Glutamatergic neuron (in vitro differentiated cells): ENCODE data around the gene NEO1. TPM values are rescaled to one million over a fixed set of nuclear protein-coding genes. Genes with fewer than 3 reads are reported as not detected.

ENCODE experiments used
- DNase-seq: peaks from one replicate; pipeline ENCODE4 v3.0.0; 2022
- H3K27ac Mint-ChIP-seq: one replicate; pipeline ENCODE4 v1.8.0; 2020; ENCODE audit warnings: mild to moderate bottlenecking, mixed read lengths, inconsistent platforms; ENCODE audit not compliant: unreplicated experiment
- H3K27me3 Mint-ChIP-seq: one replicate; pipeline ENCODE4 v1.8.0; 2020; ENCODE audit warnings: mild to moderate bottlenecking, moderate library complexity, mixed read lengths, inconsistent platforms; ENCODE audit not compliant: unreplicated experiment
- H3K36me3 Mint-ChIP-seq: one replicate; pipeline ENCODE4 v1.8.0; 2020; ENCODE audit warnings: mild to moderate bottlenecking, mixed read lengths, inconsistent platforms; ENCODE audit not compliant: unreplicated experiment
- H3K4me1 Mint-ChIP-seq: one replicate; pipeline ENCODE4 v1.8.0; 2020; ENCODE audit warnings: mild to moderate bottlenecking, low read depth, mixed read lengths, inconsistent platforms; ENCODE audit not compliant: unreplicated experiment
- H3K4me3 Mint-ChIP-seq: one replicate; pipeline ENCODE4 v1.8.0; 2020; ENCODE audit warnings: mild to moderate bottlenecking, mixed read lengths, inconsistent platforms; ENCODE audit not compliant: unreplicated experiment
- H3K9me3 Mint-ChIP-seq: one replicate; pipeline ENCODE4 v1.8.0; 2020; ENCODE audit warnings: mild to moderate bottlenecking, moderate library complexity, mixed read lengths, inconsistent platforms; ENCODE audit not compliant: unreplicated experiment
- total RNA-seq: library from RNA; stranded (reverse); fragmentation: NEBNext Ultra II Directional; extraction: Animal tissue kit (Norgen Biotek cat#: 25700); gene quantifications from one replicate; pipeline ENCODE4 v1.2.1, GENCODE V29; 2021; ENCODE audit not compliant: unreplicated experiment
- TF ChIP-seq, protein P1 (sequence below): fragments of 200-600 bp; sonication (generic); IDR thresholded peaks from one replicate; pipeline ENCODE4 v1.5.0; 2021; ENCODE audit not compliant: partially characterized antibody, unreplicated experiment

The NEO1 gene
- total RNA-seq, 1 donor from 2014 or later, result 157 TPM

DNA sequence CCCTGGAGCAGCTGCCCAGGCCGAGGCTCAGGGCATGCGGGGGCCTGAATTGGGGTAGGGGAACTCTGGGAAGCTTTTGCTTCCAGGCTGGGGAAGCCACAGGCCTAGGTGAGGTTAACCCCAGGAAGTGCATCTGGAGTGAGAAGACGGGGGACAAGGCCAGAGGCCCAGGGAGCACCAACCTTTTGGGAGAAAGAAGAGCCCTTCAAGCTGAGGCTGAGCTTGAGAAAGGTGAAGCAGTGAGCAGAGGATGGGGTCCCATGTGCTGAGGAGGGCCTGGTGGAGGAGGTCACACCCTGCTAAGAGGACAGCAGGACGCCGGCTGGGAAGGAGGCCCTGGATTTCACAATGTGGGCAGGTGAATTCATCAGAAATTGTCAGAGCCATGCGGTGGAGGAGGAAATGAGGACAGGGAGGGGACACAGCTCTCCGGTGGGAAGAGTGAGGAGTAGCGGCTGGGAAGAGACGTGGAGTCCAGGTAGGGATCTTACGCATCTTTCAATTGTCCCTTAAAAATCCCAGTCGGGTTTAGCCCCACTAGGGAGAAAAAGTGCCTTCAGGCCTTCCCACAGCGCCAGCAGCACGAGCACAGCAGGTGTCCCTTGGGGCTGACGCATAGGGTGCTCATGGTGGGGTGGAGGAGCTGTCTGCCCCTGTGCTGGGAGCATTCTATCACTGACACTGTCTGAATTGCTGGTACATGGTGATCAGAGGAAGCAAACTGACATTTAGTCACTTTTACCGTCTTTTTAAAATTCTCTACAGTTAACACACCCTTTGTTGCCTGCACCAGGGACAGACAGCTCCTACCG lies 265.6 kb downstream of the NEO1 start:
- Mint-ChIP-seq H3K9me3 (peaks cover 12% of the 10 kb centered on the region), H3K4me3 (peak overlapping the region; percentile 73), H3K27ac (peak overlapping the region; percentile 97), H3K27me3 (peaks cover 13% of the 10 kb centered on the region), H3K36me3 (no peaks in the 10 kb centered on the region), H3K4me1 (peaks cover 26% of the 10 kb centered on the region)
- DNase-seq, result no peak
- TF ChIP-seq, protein P1, sequence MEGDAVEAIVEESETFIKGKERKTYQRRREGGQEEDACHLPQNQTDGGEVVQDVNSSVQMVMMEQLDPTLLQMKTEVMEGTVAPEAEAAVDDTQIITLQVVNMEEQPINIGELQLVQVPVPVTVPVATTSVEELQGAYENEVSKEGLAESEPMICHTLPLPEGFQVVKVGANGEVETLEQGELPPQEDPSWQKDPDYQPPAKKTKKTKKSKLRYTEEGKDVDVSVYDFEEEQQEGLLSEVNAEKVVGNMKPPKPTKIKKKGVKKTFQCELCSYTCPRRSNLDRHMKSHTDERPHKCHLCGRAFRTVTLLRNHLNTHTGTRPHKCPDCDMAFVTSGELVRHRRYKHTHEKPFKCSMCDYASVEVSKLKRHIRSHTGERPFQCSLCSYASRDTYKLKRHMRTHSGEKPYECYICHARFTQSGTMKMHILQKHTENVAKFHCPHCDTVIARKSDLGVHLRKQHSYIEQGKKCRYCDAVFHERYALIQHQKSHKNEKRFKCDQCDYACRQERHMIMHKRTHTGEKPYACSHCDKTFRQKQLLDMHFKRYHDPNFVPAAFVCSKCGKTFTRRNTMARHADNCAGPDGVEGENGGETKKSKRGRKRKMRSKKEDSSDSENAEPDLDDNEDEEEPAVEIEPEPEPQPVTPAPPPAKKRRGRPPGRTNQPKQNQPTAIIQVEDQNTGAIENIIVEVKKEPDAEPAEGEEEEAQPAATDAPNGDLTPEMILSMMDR, result no peak

DNA sequence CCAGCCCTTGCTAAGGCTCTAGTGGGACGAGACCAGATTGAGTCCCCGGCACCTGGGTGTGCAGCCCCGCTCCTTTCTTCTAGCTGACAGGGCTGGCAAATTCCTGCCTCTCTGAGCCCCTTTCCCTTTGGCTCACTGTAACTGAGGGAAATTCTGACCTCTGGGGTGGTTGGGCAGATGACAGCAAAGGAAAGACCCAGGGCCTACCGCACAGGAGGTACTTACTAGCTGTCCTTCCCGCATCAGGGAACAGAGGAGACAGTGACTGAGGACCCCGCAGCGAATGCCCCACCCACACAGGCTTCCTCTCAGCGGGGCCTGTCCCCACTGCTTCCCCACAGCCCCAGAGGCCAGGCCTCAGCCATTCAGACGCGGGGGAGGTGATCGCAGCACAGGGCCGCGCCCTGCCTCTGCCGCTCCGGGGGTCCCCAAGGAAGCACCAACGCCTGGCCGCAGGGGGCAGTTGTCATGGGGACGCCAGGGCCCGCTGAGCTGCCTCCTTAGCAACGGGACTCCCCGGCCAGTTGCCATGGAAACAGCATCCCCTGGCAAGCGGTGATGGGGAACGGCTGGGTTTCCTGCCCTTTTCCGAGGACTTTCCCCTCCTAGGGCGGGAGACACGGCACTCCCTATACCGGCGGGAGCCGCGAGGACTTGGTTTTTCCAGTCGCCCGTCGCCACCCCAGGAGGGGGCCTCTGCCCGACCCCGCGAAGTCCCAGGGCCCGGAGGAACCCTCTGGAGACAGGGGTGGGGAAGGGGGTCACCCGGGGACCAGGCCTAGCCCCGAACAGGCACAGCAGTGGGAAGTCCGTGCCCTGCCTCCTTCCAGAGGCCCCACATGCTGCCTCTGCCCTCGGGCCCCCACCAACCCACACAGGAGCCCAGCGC lies 266.4 kb downstream of the NEO1 start:
- peaks cover 12% of the 10 kb centered on the region for H3K9me3 Mint-ChIP-seq
- peak overlapping the region; percentile 73 for H3K4me3 Mint-ChIP-seq
- TF ChIP-seq, protein P1, result no peak
- peaks cover 26% of the 10 kb centered on the region for H3K4me1 Mint-ChIP-seq
- H3K27ac Mint-ChIP-seq, result peak overlapping the region; percentile 97
- H3K27me3 Mint-ChIP-seq, result peaks cover 13% of the 10 kb centered on the region
- peak; percentile 94 for DNase-seq
- no peaks in the 10 kb centered on the region for H3K36me3 Mint-ChIP-seq

DNA sequence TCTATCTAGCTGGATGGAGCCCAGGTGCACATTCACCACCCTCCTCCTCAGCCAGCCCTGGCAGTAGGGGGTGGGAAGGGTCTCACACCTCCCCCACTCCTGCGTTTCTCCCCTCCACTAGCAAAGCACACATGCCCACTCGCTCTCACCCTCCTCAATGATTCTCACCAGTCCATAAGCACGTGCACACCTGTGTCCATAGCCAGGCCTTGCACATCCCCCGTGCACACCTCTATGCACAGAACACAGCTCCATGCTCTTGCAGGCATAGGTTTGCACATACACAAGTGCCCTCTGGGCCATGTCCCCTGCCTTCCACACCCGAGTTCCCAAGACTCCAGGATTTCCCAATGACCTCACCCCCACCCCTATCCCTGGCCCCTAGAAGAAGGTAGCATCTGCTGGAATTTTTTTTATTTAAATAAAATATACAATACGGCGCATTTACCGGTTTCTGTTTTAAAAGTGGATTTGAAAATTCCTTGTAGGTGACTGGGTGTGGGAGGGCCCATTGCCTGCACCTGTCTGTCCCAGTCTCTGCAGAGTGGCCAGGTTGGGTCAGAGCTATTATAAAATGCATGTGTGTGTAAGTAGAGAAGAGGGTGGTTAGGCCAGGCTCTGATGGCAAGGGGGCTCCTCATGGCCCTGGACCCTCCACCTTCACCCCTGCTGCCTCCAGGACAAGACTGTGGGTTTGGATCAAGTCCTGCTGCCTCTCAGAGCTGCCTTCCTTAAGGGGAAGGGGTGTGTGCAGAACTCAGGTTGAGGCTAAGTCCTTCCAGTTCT lies 267.4 kb downstream of the NEO1 start:
- peak overlapping the region; percentile 62 for H3K27ac Mint-ChIP-seq
- H3K36me3 Mint-ChIP-seq, result no peaks in the 10 kb centered on the region
- H3K4me3 Mint-ChIP-seq, result peak overlapping the region; percentile 58
- TF ChIP-seq, protein P1, result no peak
- DNase-seq, result no peak
- peaks cover 13% of the 10 kb centered on the region for H3K27me3 Mint-ChIP-seq
- peaks cover 26% of the 10 kb centered on the region for H3K4me1 Mint-ChIP-seq
- peaks cover 12% of the 10 kb centered on the region for H3K9me3 Mint-ChIP-seq

DNA sequence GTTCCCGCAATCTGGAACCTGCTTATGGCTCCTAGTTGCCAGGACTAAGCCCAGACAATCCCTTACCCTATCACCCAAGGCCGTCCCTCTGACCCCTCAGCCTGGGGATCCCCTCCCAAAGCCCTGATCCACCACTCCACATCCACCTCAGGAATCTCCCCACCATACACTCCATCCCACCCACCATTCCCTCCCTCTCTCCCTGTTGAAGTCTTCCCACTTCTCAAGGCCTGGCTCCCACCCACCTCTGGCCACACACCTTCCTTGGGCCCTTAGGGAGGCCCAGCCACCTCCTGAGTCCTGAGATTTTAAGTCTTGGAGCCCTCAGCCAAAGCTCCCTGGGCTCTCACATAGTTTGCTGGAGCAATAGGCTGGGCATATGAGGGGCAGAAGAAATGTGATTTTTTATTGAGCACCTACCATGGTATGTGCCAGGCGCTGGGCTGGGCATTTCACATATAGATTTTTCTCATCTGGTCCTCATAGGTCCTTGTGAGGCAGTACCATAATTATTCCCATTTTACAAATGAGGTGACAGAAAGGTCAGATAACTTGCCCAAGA lies 268.4 kb downstream of the NEO1 start:
- no peaks in the 10 kb centered on the region for H3K36me3 Mint-ChIP-seq
- peaks cover 29% of the 10 kb centered on the region for H3K4me1 Mint-ChIP-seq
- no peak for DNase-seq
- no peak overlapping the region for H3K27ac Mint-ChIP-seq
- peaks cover 14% of the 10 kb centered on the region for H3K27me3 Mint-ChIP-seq
- peaks cover 13% of the 10 kb centered on the region for H3K9me3 Mint-ChIP-seq
- H3K4me3 Mint-ChIP-seq, result no peak overlapping the region
- TF ChIP-seq, protein P1, result no peak
